HEK293 (cell line): ENCODE results near the gene PICALM.

ENCODE experiments used
- CTCF ChIA-PET: fragments of 350-600 bp; formaldehyde crosslinking; extraction: SDS; loops from one replicate; lab custom pipeline; 2021; ENCODE audit warnings: antibody characterized with exemption; lab: Yijun Ruan, JAX
- POLR2A ChIA-PET: fragments of 300-600 bp; formaldehyde crosslinking; extraction: SDS; loops from one replicate; lab custom pipeline; 2020; ENCODE audit warnings: antibody characterized with exemption, inconsistent platforms; lab: Yijun Ruan, JAX
- H3K27ac ChIP-seq: fragments of 200-500 bp; sonication (Bioruptor generic); 2 replicates; pipeline ENCODE4 v1.5.1; 2014; ENCODE audit warnings: low read depth, low read length, control low read depth, inconsistent platforms; ENCODE audit errors: extremely low read depth
- H3K36me3 ChIP-seq, 2 experiments: fragments of 200-500 bp in 1 of 2; sonication (Bioruptor generic) in 1 of 2; 1 replicate in 1 of 2; 2 replicates in 1 of 2; pipeline ENCODE4 v1.5.1; 2014 to 2017; ENCODE audit warnings: inconsistent platforms in 2 of 2, low read length in 2 of 2; ENCODE audit not compliant: control insufficient read depth in 2 of 2, insufficient read depth in 1 of 2
- H3K4me1 ChIP-seq: fragments of 200-500 bp; sonication (Bioruptor generic); 2 replicates; pipeline ENCODE4 v1.5.1; 2014; ENCODE audit warnings: mild to moderate bottlenecking, low read length, inconsistent platforms; ENCODE audit not compliant: control insufficient read depth, insufficient read depth
- H3K4me3 ChIP-seq: 2 replicates; pipeline ENCODE4 v1.5.1; 2011; ENCODE audit warnings: low read depth, mild to moderate bottlenecking, control low read depth, low read length, moderate library complexity
- H3K9me3 ChIP-seq: fragments of 200-500 bp; sonication (Bioruptor generic); 2 replicates; pipeline ENCODE4 v1.5.1; 2014; ENCODE audit warnings: low read depth, low read length, inconsistent platforms; ENCODE audit not compliant: control insufficient read depth, insufficient read depth
- FEZF1 ChIP-seq: fragments of 450-650 bp; formaldehyde crosslinking; IDR thresholded peaks from 2 replicates; pipeline ENCODE4 v1.5.1; 2016; ENCODE audit warnings: missing biosample characterization, missing genetic modification characterization
- GLIS1 ChIP-seq: fragments of 450-650 bp; formaldehyde crosslinking; IDR thresholded peaks from 2 replicates; pipeline ENCODE4 v1.5.1; 2016; ENCODE audit warnings: missing biosample characterization, missing genetic modification characterization
- MEIS1 ChIP-seq: sonication (generic); formaldehyde crosslinking; IDR thresholded peaks from 2 replicates; pipeline ENCODE4 v1.8.1; 2022; ENCODE audit warnings: missing genetic modification reagents, mild to moderate bottlenecking, borderline replicate concordance
- RBAK ChIP-seq: fragments of 450-650 bp; formaldehyde crosslinking; IDR thresholded peaks from 2 replicates; pipeline ENCODE4 v1.5.1; 2016; ENCODE audit warnings: missing biosample characterization, missing genetic modification characterization
- SETDB1 ChIP-seq: IDR thresholded peaks from one replicate; pipeline ENCODE4 v1.6.1; 2017; ENCODE audit warnings: mild to moderate bottlenecking, low read length, moderate library complexity, mixed read lengths; ENCODE audit not compliant: insufficient read length
- SP3 ChIP-seq: fragments of 450-650 bp; formaldehyde crosslinking; IDR thresholded peaks from 2 replicates; pipeline ENCODE4 v1.5.1; 2016; ENCODE audit warnings: missing biosample characterization, missing genetic modification characterization
- TRIM28 ChIP-seq: IDR thresholded peaks from 2 replicates; pipeline ENCODE4 v1.6.1; 2011; ENCODE audit warnings: low read length, control low read depth, borderline replicate concordance
- ZBTB1 ChIP-seq: fragments of 450-650 bp; formaldehyde crosslinking; IDR thresholded peaks from 2 replicates; pipeline ENCODE4 v1.5.1; 2016; ENCODE audit warnings: missing biosample characterization, missing genetic modification characterization
- ZBTB20 ChIP-seq: fragments of 450-650 bp; formaldehyde crosslinking; IDR thresholded peaks from 2 replicates; pipeline ENCODE4 v1.5.1; 2016; ENCODE audit warnings: missing biosample characterization, missing genetic modification characterization
- ZNF266 ChIP-seq: fragments of 450-650 bp; formaldehyde crosslinking; IDR thresholded peaks from 2 replicates; pipeline ENCODE4 v1.5.1; 2016; ENCODE audit warnings: missing biosample characterization, missing genetic modification characterization, low read depth
- ZNF311 ChIP-seq: fragments of 450-650 bp; formaldehyde crosslinking; IDR thresholded peaks from 2 replicates; pipeline ENCODE4 v1.5.1; 2017; ENCODE audit warnings: missing biosample characterization, missing genetic modification characterization, borderline replicate concordance
- ZNF335 ChIP-seq: fragments of 450-650 bp; formaldehyde crosslinking; conservative IDR thresholded peaks from 2 replicates; pipeline ENCODE4 v1.5.1; 2016; ENCODE audit warnings: missing biosample characterization, missing genetic modification characterization
- ZNF404 ChIP-seq: fragments of 450-650 bp; formaldehyde crosslinking; IDR thresholded peaks from 2 replicates; pipeline ENCODE4 v1.5.1; 2017; ENCODE audit warnings: missing biosample characterization, missing genetic modification characterization
- ZNF423 ChIP-seq: fragments of 450-650 bp; formaldehyde crosslinking; IDR thresholded peaks from 2 replicates; pipeline ENCODE4 v1.5.1; 2016; ENCODE audit warnings: missing biosample characterization, missing genetic modification characterization
- ZNF433 ChIP-seq: fragments of 450-650 bp; formaldehyde crosslinking; IDR thresholded peaks from 2 replicates; pipeline ENCODE4 v1.5.1; 2016; ENCODE audit warnings: missing biosample characterization, missing genetic modification characterization, low read depth
- ZNF514 ChIP-seq: fragments of 450-650 bp; formaldehyde crosslinking; IDR thresholded peaks from 2 replicates; pipeline ENCODE4 v1.5.1; 2016; ENCODE audit warnings: missing biosample characterization, missing genetic modification characterization
- ZNF621 ChIP-seq: fragments of 450-650 bp; formaldehyde crosslinking; IDR thresholded peaks from 2 replicates; pipeline ENCODE4 v1.5.1; 2017; ENCODE audit warnings: missing biosample characterization, missing genetic modification characterization
- ZNF777 ChIP-seq: fragments of 450-650 bp; formaldehyde crosslinking; IDR thresholded peaks from 2 replicates; pipeline ENCODE4 v1.5.1; 2017; ENCODE audit warnings: missing biosample characterization, missing genetic modification characterization, borderline replicate concordance
- ZNF791 ChIP-seq: fragments of 450-650 bp; formaldehyde crosslinking; IDR thresholded peaks from 2 replicates; pipeline ENCODE4 v1.5.1; 2016; ENCODE audit warnings: missing biosample characterization, missing genetic modification characterization
- ZNF837 ChIP-seq: fragments of 450-650 bp; formaldehyde crosslinking; IDR thresholded peaks from 2 replicates; pipeline ENCODE4 v1.5.1; 2016; ENCODE audit warnings: missing biosample characterization, missing genetic modification characterization
- TF ChIP-seq, protein P1 (sequence below): fragments of 450-650 bp; formaldehyde crosslinking; IDR thresholded peaks from 2 replicates; pipeline ENCODE4 v1.5.1; 2016; ENCODE audit warnings: missing biosample characterization, missing genetic modification characterization
- TF ChIP-seq, protein P2 (sequence below): fragments of 450-650 bp; formaldehyde crosslinking; IDR thresholded peaks from 2 replicates; pipeline ENCODE4 v1.5.1; 2017; ENCODE audit warnings: missing biosample characterization, missing genetic modification characterization

The PICALM gene

DNA sequence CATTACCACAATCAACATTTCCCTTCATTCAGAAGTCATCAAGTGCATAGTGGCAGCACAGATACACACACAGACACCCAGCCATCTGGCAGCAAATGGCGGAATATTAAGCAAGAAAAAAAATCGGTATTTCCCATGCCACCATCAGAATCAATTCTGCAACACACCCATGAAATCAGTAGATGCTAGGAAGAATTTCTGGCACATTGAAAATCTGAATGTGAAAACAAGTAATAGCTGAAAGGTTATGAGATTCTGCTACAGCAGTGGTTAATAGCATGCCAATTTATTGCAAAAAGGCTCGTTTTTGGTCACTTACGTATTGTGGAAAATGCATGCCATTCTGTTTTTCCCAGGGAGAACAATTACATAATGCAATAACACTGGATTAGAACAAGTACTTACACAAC lies 91.1 kb downstream of the PICALM start:
- no peaks in the 10 kb centered on the region for H3K9me3 ChIP-seq
- no peak overlapping the region for H3K27ac ChIP-seq
- H3K4me3 ChIP-seq: no peak overlapping the region
- TF ChIP-seq MEIS1 (CRISPR knock-in tag) (no peak), ZNF335 (no peak), ZNF404 (tag by site-specific recombination) (no peak), ZNF311 (tag by site-specific recombination) (no peak), ZNF423 (tag by site-specific recombination) (no peak), SP3 (no peak), FEZF1 (tag by site-specific recombination) (no peak), ZNF514 (no peak), GLIS1 (tag by site-specific recombination) (no peak), ZNF266 (tag by site-specific recombination) (no peak), ZNF621 (tag by site-specific recombination) (no peak), TRIM28 (no peak), ZNF791 (tag by site-specific recombination) (no peak), ZBTB1 (tag by site-specific recombination) (no peak), ZNF433 (tag by site-specific recombination) (no peak), ZBTB20 (tag by site-specific recombination) (no peak), RBAK (tag by site-specific recombination) (no peak), ZNF777 (tag by site-specific recombination) (no peak)
- TF ChIP-seq, protein P1, sequence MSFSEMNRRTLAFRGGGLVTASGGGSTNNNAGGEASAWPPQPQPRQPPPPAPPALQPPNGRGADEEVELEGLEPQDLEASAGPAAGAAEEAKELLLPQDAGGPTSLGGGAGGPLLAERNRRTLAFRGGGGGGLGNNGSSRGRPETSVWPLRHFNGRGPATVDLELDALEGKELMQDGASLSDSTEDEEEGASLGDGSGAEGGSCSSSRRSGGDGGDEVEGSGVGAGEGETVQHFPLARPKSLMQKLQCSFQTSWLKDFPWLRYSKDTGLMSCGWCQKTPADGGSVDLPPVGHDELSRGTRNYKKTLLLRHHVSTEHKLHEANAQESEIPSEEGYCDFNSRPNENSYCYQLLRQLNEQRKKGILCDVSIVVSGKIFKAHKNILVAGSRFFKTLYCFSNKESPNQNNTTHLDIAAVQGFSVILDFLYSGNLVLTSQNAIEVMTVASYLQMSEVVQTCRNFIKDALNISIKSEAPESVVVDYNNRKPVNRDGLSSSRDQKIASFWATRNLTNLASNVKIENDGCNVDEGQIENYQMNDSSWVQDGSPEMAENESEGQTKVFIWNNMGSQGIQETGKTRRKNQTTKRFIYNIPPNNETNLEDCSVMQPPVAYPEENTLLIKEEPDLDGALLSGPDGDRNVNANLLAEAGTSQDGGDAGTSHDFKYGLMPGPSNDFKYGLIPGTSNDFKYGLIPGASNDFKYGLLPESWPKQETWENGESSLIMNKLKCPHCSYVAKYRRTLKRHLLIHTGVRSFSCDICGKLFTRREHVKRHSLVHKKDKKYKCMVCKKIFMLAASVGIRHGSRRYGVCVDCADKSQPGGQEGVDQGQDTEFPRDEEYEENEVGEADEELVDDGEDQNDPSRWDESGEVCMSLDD (tag by site-specific recombination): no peak
- TF ChIP-seq, protein P2, sequence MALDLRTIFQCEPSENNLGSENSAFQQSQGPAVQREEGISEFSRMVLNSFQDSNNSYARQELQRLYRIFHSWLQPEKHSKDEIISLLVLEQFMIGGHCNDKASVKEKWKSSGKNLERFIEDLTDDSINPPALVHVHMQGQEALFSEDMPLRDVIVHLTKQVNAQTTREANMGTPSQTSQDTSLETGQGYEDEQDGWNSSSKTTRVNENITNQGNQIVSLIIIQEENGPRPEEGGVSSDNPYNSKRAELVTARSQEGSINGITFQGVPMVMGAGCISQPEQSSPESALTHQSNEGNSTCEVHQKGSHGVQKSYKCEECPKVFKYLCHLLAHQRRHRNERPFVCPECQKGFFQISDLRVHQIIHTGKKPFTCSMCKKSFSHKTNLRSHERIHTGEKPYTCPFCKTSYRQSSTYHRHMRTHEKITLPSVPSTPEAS (tag by site-specific recombination): no peak
- ChIA-PET CTCF (no interaction called here), POLR2A (no interaction called here)
- H3K36me3 ChIP-seq: peaks cover 6 to 59% of the 10 kb centered on the region in 2 experiments; a peak in 1 of 3 replicates
- H3K4me1 ChIP-seq: no peaks in the 10 kb centered on the region

DNA sequence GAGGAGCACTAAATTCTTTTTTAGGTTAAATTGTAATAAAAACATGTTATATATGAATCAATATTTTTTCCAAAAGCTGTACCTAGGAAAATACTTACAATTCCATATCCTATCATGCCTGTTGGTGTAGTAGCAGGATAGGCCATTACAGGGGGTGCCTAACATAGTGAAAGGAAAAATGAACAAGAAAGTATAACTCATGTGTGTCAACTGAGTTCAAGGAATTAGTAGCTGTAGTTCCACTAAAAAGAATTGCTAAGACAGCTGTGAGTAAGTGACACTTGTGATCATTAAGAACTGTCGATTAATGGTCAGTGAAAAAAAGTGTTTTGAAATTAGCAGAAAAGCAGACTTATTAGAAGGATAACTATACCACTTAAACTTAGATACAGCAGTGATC lies 92.4 kb downstream of the PICALM start:
- no peak for TF ChIP-seq SETDB1
- TF ChIP-seq ZNF837 (tag by site-specific recombination): no peak
- Histone ChIP-seq H3K4me3 (no peak overlapping the region), H3K36me3 (peaks cover 6 to 61% of the 10 kb centered on the region in 2 experiments; a peak in 2 of 3 replicates), H3K9me3 (no peaks in the 10 kb centered on the region), H3K27ac (no peak overlapping the region), H3K4me1 (no peaks in the 10 kb centered on the region)
- ChIA-PET POLR2A (no interaction called here), CTCF (interaction anchor here (0.6 kb wide), 1 partner anchor 227 kb away, joined by 4 read pairs; no protein-coding TSS in a partner anchor)
